GM12878 (cell line): ENCODE measurements around the gene HMG20B. TPM values are rescaled to one million over a fixed set of nuclear protein-coding genes. Genes with fewer than 3 reads are reported as not detected.

ENCODE experiments used
- ATAC-seq: fragments of 200-7000 bp; cut with Tn5 transposase; 3 replicates; pipeline ENCODE4 v1.9.1; 2020; ENCODE audit warnings: mild to moderate bottlenecking, moderate library complexity
- BruUV-seq: library from RNA; stranded (reverse); fragments of 400-500 nt; replicated peaks from 2 replicates; lab custom pipeline; 2021; lab: Mats Ljungman, UMichigan
- CTCF ChIA-PET: fragments of 300-600 bp; sonication (Branson Sonifier 250); formaldehyde crosslinking; extraction: SDS; loops from one replicate; lab custom pipeline; 2021; ENCODE audit warnings: inconsistent platforms; lab: Yijun Ruan, JAX
- POLR2A ChIA-PET: fragments of 350-600 bp; formaldehyde crosslinking; extraction: SDS; loops from one replicate; lab custom pipeline; 2021; ENCODE audit warnings: inconsistent platforms; lab: Charles Lee
- RAD21 ChIA-PET: fragments of 300-600 bp; sonication (Branson Sonifier 250); formaldehyde crosslinking; loops from one replicate; lab custom pipeline; 2023; ENCODE audit warnings: antibody characterized with exemption; ENCODE audit not compliant: unreplicated experiment; lab: Charles Lee
- SMC1A ChIA-PET: fragments of 300-600 bp; sonication (Branson Sonifier 250); formaldehyde crosslinking; loops from one replicate; lab custom pipeline; 2023; ENCODE audit not compliant: unreplicated experiment, uncharacterized antibody; lab: Charles Lee
- DNase-seq: peaks from one replicate; pipeline ENCODE4 v3.0.0-alpha.2; 2011; ENCODE audit warnings: low read depth, low spot score
- FAIRE-seq: peaks from 3 replicates; lab custom pipeline; 2011; peaks lifted over from hg19 to GRCh38; lab: Jason Lieb, UNC
- H2AFZ ChIP-seq: 2 replicates; pipeline ENCODE4 v1.6.0; 2011; ENCODE audit warnings: low read depth, low read length, control low read depth; ENCODE audit not compliant: control insufficient read depth
- H3K27ac ChIP-seq: 2 replicates; pipeline ENCODE4 v1.5.1; 2011; ENCODE audit warnings: control low read depth; ENCODE audit not compliant: control insufficient read depth, insufficient read depth
- H3K27me3 ChIP-seq, 2 experiments: replicated peaks in 1 of 2; 2 replicates each; pipeline versions ENCODE4 v1.6.0 to v1.6.1; 2011; ENCODE audit warnings: low read length in 1 of 2; ENCODE audit not compliant: control insufficient read depth in 2 of 2, insufficient read depth in 2 of 2
- H3K36me3 ChIP-seq, 2 experiments: 2 replicates each; pipeline ENCODE4 v1.5.1; 2011; ENCODE audit warnings: low read length in 1 of 2; ENCODE audit not compliant: control insufficient read depth in 2 of 2, insufficient read depth in 2 of 2
- H3K4me1 ChIP-seq: 2 replicates; pipeline ENCODE4 v1.6.1; 2011; ENCODE audit warnings: mild to moderate bottlenecking, low read length, moderate library complexity, mixed read lengths; ENCODE audit not compliant: control insufficient read depth, insufficient read depth
- H3K4me2 ChIP-seq: 2 replicates; pipeline ENCODE4 v1.6.0; 2011; ENCODE audit warnings: control low read depth; ENCODE audit not compliant: control insufficient read depth, insufficient read depth
- H3K4me3 ChIP-seq: fragments of 200-600 bp; sonication (generic); 2 replicates; pipeline ENCODE4 v1.5.1; 2016
- H3K79me2 ChIP-seq: 2 replicates; pipeline ENCODE4 v1.6.0; 2011; ENCODE audit warnings: low read length; ENCODE audit not compliant: control insufficient read depth, insufficient read depth
- H3K9ac ChIP-seq: 2 replicates; pipeline ENCODE4 v1.8.0; 2011; ENCODE audit warnings: low read length, control low read depth, mixed read lengths; ENCODE audit not compliant: control insufficient read depth, insufficient read depth
- H3K9me3 ChIP-seq: replicated peaks from 3 replicates; pipeline ENCODE4 v1.5.1; 2011; ENCODE audit warnings: mild to moderate bottlenecking, low read length; ENCODE audit not compliant: control insufficient read depth, insufficient read depth
- H4K20me1 ChIP-seq: 2 replicates; pipeline ENCODE4 v1.6.0; 2011; ENCODE audit not compliant: control insufficient read depth, insufficient read depth
- CREB1 ChIP-seq: IDR thresholded peaks from 2 replicates; pipeline ENCODE4 v1.6.1; 2012; ENCODE audit warnings: low read depth, mild to moderate bottlenecking, inconsistent platforms
- GATAD2B ChIP-seq: fragments of 450-650 bp; conservative IDR thresholded peaks from 2 replicates; pipeline ENCODE4 v1.6.1; 2017; ENCODE audit warnings: low read depth, mild to moderate bottlenecking, moderate library complexity
- MEF2B ChIP-seq: fragments of 450-650 bp; IDR thresholded peaks from 2 replicates; pipeline ENCODE4 v1.6.1; 2018; ENCODE audit warnings: mild to moderate bottlenecking, moderate library complexity; ENCODE audit not compliant: partially characterized antibody, poor library complexity, severe bottlenecking
- NFXL1 ChIP-seq: fragments of 450-650 bp; IDR thresholded peaks from 2 replicates; pipeline ENCODE4 v1.6.1; 2017; ENCODE audit warnings: antibody characterized with exemption, mild to moderate bottlenecking, borderline replicate concordance
- PML ChIP-seq: IDR thresholded peaks from 2 replicates; pipeline ENCODE4 v1.6.1; 2012; ENCODE audit warnings: low read length, inconsistent platforms
- POLR2A ChIP-seq: IDR thresholded peaks from 2 replicates; pipeline ENCODE4 v1.6.1; 2011; ENCODE audit warnings: low read depth, mild to moderate bottlenecking, low read length
- SIX5 ChIP-seq: IDR thresholded peaks from 2 replicates; pipeline ENCODE4 v1.6.1; 2011; ENCODE audit warnings: mild to moderate bottlenecking, low read depth, low read length, moderate library complexity; ENCODE audit not compliant: severe bottlenecking
- TARDBP ChIP-seq: IDR thresholded peaks from 2 replicates; pipeline ENCODE4 v1.6.1; 2016; ENCODE audit warnings: borderline replicate concordance
- WGBS: methylation state at CpG from one replicate; pipeline ENCODE4 v1.1.6; 2016; ENCODE audit warnings: low lambda C conversion rate; ENCODE audit not compliant: insufficient replicate concordance, insufficient coverage; ENCODE audit errors: missing lambda C conversion rate; 5-methylcytosine and 5-hydroxymethylcytosine counted together
- in situ Hi-C: fragments of 300-500 bp; cut with MboI; formaldehyde crosslinking; loops from 9 replicates; pipeline ENCODE4 v1.14.3; 2018; ENCODE audit warnings: mixed read lengths
- intact Hi-C: fragments of 100-400 bp; cut with micrococcal nuclease; formaldehyde crosslinking; loops from one replicate; pipeline ENCODE4 v1.14.2; 2022; ENCODE audit not compliant: unreplicated experiment
- polyA plus RNA-seq, 11 experiments: library from polyadenylated mRNA; depleted of rRNA in 4 of 11; unstranded in 6 of 11; stranded (reverse) in 5 of 11; fragments of >200 nt; fragmentation: Nextera tagmentation in 4 of 11; fragmentation: Illumina TruSeq in 1 of 11; extraction: Ambion mirVana in 4 of 11; extraction: Trizol in 1 of 11; gene quantifications; 1 replicate in 1 of 11; 2 replicates in 10 of 11; pipeline versions ENCODE4 v1.2.1 to v1.2.3, GENCODE V29; 2011 to 2016; ENCODE audit warnings: inconsistent platforms in 2 of 11, missing spikeins in 2 of 11, low read depth in 1 of 11
- total RNA-seq, 4 experiments: library from RNA; depleted of rRNA in 3 of 4; stranded (reverse); fragments of >200 nt in 3 of 4; fragmentation: Illumina TruSeq in 1 of 4; extraction: Trizol in 1 of 4; gene quantifications; 2 replicates each; pipeline versions ENCODE4 v1.2.1 to v1.2.3, GENCODE V29; 2013 to 2021
- TF ChIP-seq, protein P1 (sequence below): fragments of 150-350 bp; IDR thresholded peaks from 2 replicates; pipeline ENCODE4 v1.6.1; 2016; ENCODE audit warnings: low read depth, low read length
- TF ChIP-seq, protein P2 (sequence below): IDR thresholded peaks from 2 replicates; pipeline ENCODE4 v1.6.1; 2012; ENCODE audit warnings: low read depth, low read length, improper control_type of control experiment

The HMG20B gene
- total and polyA plus RNA-seq, 10 of the 15 experiments (the other 5 are each of a cell fraction or from before 2014, with no cell fraction given): 0.37 to 92.7 (median 47.0) TPM

DNA sequence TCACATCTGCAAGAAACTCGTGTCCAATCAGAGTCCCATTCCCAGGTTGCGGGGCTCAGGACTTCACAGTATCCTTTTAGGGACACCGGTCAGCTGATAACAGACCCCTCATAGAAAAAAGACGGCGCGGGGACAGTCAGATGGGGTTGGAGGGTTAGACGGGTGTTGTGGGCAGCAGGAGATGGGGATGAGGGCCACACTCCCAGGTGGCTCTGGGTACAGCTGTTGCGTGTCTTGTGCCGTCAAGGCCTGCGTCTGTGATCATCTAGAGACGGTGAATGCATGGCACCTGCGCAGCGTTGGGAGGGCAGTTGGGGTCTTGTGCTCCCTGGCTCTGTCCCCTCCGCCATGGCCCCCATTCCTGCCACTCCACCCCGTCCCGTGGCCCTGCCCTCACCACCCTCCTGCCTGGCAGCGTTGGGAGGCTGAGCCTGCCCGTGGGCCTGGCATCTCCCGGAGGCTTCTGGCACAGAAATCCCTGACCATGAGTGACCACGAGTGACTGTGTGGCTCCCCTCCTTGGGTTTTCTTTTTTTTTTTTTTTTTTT, 47.8 kb upstream of the HMG20B start:
- TF ChIP-seq TARDBP: no peak
- 0 out of 2 replicates have a peak, but pooled peaks have one; percentile 34 for TF ChIP-seq POLR2A

DNA sequence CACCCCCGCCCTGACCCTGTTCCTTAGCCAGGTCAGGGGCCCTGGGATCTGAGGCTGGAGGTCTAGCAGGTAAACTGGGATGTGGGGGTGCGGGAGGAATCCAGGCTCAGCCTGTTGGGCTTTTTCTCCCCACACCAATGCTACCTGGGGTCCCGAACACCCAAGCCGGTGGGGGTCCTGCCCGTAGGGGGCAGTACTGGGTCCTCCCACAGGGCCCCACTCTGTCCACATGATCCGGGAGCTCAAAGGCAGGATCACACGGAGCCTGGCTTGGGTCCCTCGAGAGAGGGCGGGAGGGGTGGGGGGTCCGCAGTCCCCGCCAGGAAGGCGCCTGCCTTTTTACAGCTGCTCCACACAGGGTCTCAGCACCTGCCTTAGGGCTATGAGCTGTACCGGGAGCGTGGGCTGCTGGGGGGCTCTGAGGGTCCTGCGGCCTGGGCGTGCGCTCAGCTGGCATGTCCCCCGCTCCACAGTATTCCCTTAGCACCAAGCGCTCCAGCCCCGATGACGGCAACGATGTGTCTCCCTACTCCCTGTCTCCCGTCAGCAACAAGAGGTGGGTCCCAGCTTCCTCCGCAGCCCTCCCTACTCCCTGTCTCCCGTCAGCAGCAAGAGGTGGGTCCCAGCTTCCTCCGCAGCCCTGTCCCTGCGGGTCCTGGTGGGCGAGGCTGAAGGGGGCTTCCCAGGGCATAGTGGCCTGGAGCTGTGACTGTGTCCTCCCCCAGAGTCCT, 46.1 kb upstream of the HMG20B start:
- no peaks in the 10 kb centered on the region; the same call in 1 of the 2 replicates for H3K79me2 ChIP-seq
- ATAC-seq: no peak
- intact Hi-C loops: no loop called here
- H3K4me3 ChIP-seq: no peak overlapping the region
- in situ Hi-C loops: no loop called here
- FAIRE-seq: no peak
- no peaks in the 10 kb centered on the region for H3K4me1 ChIP-seq
- no TSS peak for BruUV-seq
- H3K36me3 ChIP-seq: peaks cover 2 to 41% of the 10 kb centered on the region in 2 experiments; a peak in 3 of 4 replicates
- no peak overlapping the region for H3K9ac ChIP-seq
- RAD21 ChIA-PET: no interaction called here
- POLR2A ChIA-PET: interaction anchor here (0.5 kb wide), 1 partner anchor 107 kb away, joined by 3 read pairs; no protein-coding TSS in a partner anchor
- no peak overlapping the region for H3K4me2 ChIP-seq
- DNase-seq: no peak
- CTCF ChIA-PET: interaction anchor here (0.9 kb wide), 1 partner anchor 19 kb away, joined by 3 read pairs; no protein-coding TSS in a partner anchor
- H3K27ac ChIP-seq: no peak overlapping the region
- no peaks in the 10 kb centered on the region for H3K27me3 ChIP-seq
- SMC1A ChIA-PET: no interaction called here
- TF ChIP-seq MEF2B (no peak), SIX5 (no peak), CREB1 (no peak), PML (no peak), GATAD2B (no peak), NFXL1 (no peak)
- TF ChIP-seq, protein P1, sequence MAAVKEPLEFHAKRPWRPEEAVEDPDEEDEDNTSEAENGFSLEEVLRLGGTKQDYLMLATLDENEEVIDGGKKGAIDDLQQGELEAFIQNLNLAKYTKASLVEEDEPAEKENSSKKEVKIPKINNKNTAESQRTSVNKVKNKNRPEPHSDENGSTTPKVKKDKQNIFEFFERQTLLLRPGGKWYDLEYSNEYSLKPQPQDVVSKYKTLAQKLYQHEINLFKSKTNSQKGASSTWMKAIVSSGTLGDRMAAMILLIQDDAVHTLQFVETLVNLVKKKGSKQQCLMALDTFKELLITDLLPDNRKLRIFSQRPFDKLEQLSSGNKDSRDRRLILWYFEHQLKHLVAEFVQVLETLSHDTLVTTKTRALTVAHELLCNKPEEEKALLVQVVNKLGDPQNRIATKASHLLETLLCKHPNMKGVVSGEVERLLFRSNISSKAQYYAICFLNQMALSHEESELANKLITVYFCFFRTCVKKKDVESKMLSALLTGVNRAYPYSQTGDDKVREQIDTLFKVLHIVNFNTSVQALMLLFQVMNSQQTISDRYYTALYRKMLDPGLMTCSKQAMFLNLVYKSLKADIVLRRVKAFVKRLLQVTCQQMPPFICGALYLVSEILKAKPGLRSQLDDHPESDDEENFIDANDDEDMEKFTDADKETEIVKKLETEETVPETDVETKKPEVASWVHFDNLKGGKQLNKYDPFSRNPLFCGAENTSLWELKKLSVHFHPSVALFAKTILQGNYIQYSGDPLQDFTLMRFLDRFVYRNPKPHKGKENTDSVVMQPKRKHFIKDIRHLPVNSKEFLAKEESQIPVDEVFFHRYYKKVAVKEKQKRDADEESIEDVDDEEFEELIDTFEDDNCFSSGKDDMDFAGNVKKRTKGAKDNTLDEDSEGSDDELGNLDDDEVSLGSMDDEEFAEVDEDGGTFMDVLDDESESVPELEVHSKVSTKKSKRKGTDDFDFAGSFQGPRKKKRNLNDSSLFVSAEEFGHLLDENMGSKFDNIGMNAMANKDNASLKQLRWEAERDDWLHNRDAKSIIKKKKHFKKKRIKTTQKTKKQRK: no peak
- TF ChIP-seq, protein P2, sequence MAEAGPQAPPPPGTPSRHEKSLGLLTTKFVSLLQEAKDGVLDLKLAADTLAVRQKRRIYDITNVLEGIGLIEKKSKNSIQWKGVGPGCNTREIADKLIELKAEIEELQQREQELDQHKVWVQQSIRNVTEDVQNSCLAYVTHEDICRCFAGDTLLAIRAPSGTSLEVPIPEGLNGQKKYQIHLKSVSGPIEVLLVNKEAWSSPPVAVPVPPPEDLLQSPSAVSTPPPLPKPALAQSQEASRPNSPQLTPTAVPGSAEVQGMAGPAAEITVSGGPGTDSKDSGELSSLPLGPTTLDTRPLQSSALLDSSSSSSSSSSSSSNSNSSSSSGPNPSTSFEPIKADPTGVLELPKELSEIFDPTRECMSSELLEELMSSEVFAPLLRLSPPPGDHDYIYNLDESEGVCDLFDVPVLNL: no peak
- H2AFZ ChIP-seq: no peak overlapping the region
- no peaks in the 10 kb centered on the region for H4K20me1 ChIP-seq
- WGBS: 98% methylated on average over 21 of the region's 28 CpGs
- H3K9me3 ChIP-seq: no peaks in the 10 kb centered on the region

More for the DNA sequence above, 47.8 kb upstream of the HMG20B start:
- ChIA-PET SMC1A (no interaction called here), POLR2A (no interaction called here), RAD21 (no interaction called here), CTCF (no interaction called here)
- no peak overlapping the region for H3K27ac ChIP-seq
- FAIRE-seq (no peak), DNase-seq (no peak), ATAC-seq (no peak)
- H3K4me3 ChIP-seq: no peak overlapping the region
- no peaks in the 10 kb centered on the region for H3K4me1 ChIP-seq
- intact Hi-C loops: no loop called here
- H3K79me2 ChIP-seq: no peaks in the 10 kb centered on the region; the same call in none of the 2 replicates
- no peaks in the 10 kb centered on the region for H3K9me3 ChIP-seq
- H3K36me3 ChIP-seq: peaks cover 2 to 39% of the 10 kb centered on the region in 2 experiments; a peak in 3 of 4 replicates
- WGBS: 83% methylated on average over 14 of the region's 20 CpGs
- no peak overlapping the region for H3K9ac ChIP-seq
- no peaks in the 10 kb centered on the region for H3K27me3 ChIP-seq
- H4K20me1 ChIP-seq: no peaks in the 10 kb centered on the region
- H2AFZ ChIP-seq: no peak overlapping the region
- in situ Hi-C loops: no loop called here
- no peak overlapping the region for H3K4me2 ChIP-seq
- no TSS peak for BruUV-seq
